ENCODE results near the gene CYP39A1.
A peak's percentile ranks its signal among the peaks of the same experiment; 100 is the strongest.

The CYP39A1 gene

GRCh38 chr6:46652603-46653438, at the start of gene CYP39A1, which contains the start of gene SLC25A27:
Gene CYP39A1 (minus strand): TSS chr6:46652818. CDS start chr6:46652582, 236 bp downstream.
Gene SLC25A27 (plus strand): TSS chr6:46652975. CDS start chr6:46653193, 218 bp downstream.
- H3K27ac ChIP-seq: peak within 1 kb of the TSS; percentile 75
- no peak for TF ChIP-seq CTCF (conservative IDR thresholded peaks at IDR 0.05)

GRCh38 chr6:46699970-46700369, 47.4 kb upstream of the CYP39A1 start:
- TF ChIP-seq CTCF (conservative IDR thresholded peaks at IDR 0.05): no peak
- no peak overlapping the region for H3K27ac ChIP-seq

GRCh38 chr6:46690911-46691451, 38.4 kb upstream of the CYP39A1 start:
- H3K27ac ChIP-seq: no peak overlapping the region
- TF ChIP-seq CTCF (conservative IDR thresholded peaks at IDR 0.05): no peak

- H3K27ac ChIP-seq: no peak overlapping the region
- TF ChIP-seq CTCF (conservative IDR thresholded peaks at IDR 0.05): no peak
These were observed 37.6 kb upstream of the CYP39A1 start for GRCh38 chr6:46690141-46690755.

- no peak for TF ChIP-seq CTCF (conservative IDR thresholded peaks at IDR 0.05)
- H3K27ac ChIP-seq: no peak overlapping the region
These were observed 37.0 kb upstream of the CYP39A1 start for GRCh38 chr6:46689657-46690056.

- TF ChIP-seq CTCF (conservative IDR thresholded peaks at IDR 0.05): no peak
- H3K27ac ChIP-seq: no peak overlapping the region
These were observed 36.3 kb upstream of the CYP39A1 start for GRCh38 chr6:46688966-46689335.
